GM19023 (cell line): Measurements from ENCODE around the gene EIF1.
"Not testable (repeated sequence)": the region's sequence is repeated elsewhere in the genome, so short reads cannot be mapped to it uniquely, and the experiment has no call there.

Experiments used
- ATAC-seq: cut with Tn5 transposase; IDR thresholded peaks from one replicate; pipeline ENCODE4 v1.9.1; 2021; ENCODE audit warnings: mild to moderate bottlenecking, moderate library complexity; ENCODE audit not compliant: unreplicated experiment

Gene EIF1

DNA sequence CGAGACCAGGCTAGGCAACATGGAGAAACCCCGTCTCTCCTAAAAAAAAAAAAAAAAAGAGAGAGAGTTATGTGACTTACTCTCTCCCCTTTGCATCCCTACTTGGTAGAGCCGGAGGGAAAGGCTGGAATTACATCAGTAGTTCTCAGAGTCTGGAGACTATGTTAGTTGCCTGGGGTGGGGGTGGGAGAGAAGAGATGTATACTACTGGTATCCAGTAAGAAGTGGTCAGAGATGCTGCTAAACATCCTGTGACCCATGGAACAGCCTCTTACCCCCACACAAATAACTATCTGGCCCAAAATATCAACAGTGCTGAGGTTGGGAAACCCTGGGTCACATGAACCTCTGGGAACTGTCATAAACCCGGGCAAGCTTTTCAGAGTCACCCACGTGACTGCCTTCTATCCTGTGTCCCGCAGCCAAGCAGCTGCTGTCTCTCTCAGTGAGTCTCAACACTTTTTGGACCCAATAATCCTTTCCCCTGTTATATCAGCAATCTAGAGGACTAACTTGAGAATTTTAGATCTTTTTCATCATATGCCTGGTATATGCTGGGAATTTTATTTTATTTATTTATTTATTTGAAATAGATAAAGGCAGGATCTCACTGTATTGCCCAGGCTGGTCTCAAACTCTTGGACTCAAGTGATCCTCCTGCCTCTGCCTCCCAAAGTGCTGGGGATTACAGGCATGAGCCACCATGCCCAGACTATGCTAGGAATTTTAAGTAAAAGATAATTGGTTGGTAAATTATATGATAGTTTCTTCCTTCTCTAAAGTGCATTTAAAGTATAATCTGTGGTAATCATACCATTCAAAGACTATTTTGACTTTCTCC is 8.7 kb downstream of the EIF1 start:
- no peak for ATAC-seq

DNA sequence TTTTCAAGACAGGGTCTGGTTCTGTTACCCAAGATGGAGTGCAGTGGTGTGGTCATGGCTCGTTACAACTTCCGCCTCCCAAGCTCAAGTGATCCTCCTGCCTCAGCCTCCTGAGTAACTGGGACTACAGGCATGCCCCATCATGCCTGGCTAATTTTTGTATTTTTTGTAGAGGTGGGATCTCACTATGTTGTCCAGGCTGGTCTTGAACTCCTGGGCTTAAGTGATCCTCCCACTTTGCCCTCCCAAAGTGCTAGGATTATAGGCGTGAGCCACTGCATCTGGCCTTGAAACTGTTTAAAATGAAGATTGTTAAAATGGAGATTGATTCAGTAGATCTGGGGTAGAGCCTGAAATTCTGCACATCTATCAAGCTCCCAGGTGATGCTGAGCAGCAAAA is 12.2 kb downstream of the EIF1 start:
- not testable (repeated sequence) for ATAC-seq

DNA sequence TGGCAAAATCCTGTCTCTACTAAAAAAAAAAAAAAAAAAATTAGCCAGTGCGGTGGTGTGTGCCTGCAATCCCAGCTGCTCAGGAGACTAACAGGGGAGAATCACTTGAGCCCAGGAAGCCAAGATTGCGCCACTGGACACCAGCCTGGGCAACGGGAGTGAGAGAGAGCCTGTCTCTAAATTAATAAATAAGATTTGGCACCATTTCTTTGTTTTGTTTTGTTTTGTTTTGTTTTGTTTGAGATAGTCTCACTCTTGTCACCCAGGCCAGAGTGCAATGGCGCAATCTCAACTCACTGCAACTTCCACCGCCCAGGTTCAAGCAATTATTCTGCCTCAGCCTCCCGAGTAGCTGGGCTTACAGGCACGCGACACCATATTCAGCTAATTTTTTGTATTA is 14.0 kb downstream of the EIF1 start:
- no peak for ATAC-seq

DNA sequence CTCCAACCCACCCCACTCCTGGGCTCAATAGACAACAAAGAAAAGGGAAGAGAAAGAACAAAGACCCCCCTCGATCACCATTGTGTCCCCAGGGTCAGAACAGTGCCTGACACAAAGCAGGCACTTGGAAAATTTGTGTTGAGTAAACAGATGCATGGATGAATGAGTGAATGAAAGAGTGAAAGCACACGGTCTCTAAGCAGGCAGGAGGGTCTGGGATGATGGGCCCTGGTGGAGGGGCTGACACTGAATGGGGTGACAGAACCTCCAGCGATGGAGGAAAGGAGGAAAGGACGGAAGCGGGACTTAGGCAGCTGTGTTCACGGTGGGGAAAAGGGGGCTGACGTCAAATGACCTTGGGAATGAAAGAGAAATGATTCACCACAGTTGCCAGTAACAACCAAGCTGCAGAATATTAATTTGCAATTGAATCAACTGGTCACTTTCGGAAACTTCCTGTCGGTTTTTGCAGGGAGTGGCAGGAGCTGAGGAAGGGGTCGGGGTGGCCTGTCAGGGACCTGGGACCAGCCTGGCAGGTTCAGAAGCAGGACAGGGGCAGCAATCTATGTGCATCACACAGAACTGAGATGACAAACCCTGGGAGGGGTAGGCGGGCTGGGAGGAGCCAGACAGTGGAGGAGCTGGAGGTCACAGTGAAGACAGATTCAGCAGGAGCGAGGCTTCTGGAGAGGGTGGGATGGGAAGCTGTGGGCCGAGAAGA is 16.7 kb downstream of the EIF1 start:
- no peak for ATAC-seq

DNA sequence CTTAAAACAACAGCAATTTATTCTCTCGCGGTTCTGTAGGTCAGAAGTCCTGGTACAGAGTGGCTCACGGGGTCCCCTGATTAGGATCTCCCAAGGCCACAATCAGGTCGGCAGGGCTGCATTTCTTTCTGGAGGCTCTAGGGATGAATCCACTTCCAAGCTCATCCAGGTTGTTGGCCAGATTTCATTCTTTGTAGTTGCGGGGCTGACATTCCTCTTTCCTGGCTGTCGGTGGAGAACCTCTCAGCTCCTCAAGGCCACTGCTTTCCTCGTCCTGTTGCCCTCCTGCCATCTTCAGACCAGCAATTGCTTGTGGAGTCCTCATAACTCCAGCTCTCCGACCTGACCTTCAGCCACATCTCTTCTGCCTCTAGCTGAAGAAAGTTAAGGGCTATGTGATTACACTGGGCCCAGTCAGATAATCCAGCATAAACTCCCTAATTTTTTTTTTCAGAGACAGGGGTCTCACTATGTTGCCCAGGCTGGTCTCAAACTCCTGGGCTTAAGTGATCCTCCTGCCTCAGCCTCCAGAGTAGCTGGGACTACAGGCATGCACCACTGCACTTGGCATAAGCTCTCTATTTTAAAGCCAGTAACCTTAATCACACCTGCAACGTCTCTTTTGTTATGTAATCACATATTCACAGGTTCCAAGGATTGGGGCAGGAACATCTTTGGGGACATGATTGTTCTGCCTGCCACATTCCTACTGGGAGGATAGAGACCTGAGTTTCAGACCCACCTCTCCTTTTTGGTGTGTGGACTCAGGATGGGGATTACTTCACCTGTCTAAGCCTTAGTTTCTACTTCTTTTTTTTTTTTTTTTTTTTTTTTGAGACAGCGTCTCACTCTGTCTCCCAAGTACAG is 19.4 kb downstream of the EIF1 start:
- ATAC-seq = no peak

DNA sequence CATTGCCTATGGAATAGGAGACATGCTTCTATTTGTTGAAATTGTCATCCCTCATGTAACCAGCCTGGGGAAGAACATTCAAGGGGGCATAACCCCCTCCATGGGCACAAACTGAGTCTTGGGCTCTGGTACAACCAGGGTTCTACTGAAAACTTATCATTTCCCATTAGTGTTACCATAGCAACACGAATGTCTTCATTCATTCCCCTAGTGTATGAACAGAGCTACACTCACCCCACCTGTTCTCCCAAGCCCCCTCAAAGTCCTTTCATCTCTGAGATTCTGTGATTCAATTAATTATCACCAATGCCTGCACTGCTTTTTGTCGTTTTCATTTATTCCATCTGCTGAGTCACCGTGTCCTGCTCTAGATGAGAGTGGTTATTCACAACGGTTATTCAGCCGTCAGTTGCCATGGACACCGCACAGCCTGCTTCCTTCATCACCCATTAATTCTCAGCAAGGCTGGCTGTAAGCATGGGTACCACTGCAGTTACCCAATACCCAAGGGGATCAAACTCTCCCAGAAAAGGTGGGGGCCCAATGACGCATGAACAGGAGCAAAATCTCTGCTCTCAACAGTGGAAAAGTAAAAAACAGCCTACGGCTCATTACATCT is 21.9 kb downstream of the EIF1 start:
- ATAC-seq = no peak

DNA sequence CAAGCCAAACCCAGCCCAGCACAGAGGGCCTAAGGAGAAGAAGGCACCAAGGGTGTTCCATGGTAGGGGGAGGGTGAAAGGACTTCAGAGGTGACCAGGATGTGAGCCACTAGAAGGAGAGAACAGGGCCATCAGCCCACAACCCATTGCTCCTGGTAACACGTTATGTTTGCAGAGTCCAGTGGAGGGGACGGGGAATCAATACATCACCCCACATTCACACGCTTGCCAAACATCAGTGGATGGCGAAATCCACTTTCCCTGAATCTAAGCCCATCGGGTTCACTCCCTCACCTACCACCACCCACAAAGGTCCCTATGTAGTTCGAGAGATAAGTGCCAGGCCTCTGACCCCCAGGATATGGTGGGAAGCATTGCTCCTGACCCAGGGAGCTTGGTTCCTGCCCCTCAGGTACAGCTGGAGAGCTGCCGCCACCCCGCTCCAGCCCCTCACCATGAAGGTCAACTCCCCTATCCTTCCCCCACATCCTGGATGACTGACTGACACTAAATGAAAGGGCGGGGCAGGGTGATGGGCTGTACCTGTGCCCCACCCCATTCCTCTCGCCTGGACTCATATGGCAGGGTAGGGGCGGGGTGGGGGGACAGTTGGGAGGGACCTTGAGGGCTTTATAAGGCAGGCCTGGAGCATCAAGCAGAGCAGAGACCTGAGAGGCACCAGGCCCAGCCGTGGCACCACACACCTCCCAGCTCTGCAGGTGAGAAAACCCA is 23.1 kb downstream of the EIF1 start, which contains the start of gene GAST:
Gene GAST (plus strand): TSS at position 663 of the 732 bp plus-strand sequence. CDS start 3,106 bp downstream, outside the sequence.
- no peak for ATAC-seq

DNA sequence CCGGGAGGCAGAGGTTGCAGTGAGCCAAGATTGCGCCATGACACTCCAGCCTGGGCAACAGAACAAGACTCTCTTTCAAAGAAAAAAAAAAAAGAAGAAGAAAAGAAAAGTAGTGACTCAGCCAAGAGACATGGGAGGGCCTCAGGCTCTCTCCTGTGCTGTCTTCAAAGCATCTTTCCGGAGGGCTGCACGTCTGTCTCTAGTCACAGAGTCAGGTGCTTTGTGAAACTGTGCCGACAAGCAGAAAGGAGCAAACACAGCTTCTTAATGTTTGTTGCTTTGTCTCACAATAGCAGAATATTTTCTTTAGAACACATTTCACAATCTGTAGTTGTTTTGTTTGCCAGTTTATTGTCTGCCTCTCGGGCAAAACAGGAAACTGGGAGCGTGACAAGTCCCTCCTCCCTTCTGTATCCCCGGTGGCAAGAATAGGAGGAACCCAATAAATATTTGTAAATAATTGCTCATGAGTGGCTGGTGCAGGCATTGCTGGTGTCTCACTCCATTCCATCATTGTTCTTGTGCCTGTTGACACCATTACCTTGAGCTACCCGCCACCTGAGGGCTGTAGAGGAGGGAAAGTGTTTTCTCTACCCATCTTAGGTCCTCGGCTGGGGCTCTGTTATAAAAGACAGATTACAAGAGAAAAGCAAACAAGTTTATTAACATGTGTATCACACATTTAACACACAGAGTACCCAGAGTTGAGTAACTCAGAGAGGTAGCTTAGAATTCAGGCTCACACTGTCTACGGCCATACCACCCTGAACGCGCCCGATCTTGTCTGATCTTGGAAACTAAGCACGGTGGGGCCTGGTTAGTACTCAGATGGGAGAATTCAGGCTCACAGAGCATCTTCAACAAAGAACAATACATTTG is 29.0 kb downstream of the EIF1 start:
- no peak for ATAC-seq

DNA sequence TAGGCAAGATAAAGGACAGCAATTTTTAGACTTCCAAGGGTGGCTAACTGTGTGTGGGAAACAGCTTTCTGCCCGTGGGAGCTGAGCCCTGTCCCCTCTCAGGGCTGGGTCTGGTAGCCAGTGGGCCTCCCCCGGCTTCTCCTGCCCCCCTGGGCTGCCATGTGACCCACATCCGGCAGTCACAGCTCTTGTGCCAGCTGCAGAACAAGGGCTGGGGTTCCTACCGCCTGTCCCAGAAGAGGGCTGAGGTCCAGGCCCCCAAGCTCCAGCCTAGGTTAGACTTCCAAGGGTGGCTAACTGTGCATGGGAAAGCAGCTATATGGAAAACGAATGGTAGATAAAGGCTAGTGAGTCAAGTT is 29.6 kb downstream of the EIF1 start:
- no peak for ATAC-seq

DNA sequence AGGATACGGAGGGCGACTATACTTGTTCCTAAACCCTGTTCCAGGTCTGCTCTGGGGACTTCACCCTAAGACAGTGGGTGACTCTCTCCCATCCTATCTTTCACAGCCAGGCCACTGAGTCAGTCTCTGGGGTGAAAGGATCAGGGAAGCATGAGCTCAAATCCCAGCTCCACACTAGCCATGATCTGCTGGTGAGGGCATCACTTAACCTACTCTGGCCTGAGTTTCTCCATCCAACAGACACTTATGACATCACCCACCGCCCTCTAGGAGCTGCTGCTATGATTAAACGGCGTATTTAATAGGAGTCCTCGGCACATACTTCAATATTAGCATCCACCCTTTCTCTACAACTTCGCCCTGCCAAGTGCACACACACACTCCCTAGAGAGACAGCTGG is 33.5 kb downstream of the EIF1 start:
- ATAC-seq = no peak

DNA sequence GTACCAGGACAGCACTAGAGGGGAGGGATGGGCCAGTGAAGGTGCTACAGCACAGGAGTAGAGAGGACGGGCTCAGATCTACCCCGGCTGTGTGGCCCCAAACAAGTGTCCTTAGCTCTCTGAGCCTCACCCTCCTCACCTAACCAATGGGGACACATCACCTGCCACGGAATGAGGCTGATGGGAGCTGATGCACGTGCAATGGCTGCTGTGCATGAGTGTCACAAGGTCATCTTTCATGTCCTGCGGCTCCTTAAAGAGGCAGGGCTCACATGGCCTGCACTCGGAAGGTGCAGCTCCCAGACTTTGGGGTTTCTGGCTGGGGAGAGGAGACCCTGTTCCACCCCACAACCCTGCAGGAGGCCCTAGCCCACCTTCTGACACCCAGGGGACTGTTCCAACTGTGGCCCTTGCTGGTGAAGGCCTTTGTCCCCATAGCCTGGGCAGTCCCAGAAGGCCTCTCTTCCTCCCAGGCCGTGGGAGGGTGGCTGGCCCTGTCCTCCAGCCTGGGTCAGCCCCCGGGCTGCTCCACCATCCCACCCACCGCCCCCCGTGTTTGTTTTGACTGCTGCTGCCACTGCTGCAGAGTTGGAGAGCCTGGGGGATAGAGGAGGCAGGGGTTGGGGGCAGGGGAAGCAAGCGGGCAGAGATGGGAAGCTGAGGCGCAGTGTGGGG is 35.3 kb downstream of the EIF1 start:
- ATAC-seq = no peak

DNA sequence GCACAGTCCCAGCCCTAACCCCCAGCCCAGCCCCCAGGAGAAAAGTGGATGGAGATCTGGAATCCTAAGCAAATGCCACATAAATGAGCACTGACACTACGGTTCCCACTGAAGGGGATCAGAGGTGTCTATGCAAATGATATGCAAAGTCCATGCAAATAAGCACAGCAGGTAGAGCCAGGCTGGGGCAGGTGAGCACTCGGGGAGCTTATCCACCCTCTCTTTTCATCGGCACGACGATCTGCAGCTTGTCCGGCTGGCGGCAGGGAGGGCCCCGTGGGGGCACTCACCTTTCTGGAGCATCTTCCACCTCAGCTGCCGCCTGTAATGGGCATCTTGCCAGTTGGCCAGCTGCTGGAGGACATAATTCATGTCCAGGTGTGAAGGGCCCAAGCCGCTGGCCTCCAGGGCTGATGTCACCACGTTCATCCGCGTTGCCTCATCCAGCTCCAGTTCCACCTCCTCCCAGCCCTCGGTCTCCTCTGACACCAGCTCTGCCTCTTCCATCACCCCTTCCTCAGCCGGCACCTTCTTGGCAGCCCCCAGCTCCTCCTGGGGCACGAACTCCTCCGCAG is 35.9 kb downstream of the EIF1 start:
- ATAC-seq = no peak

DNA sequence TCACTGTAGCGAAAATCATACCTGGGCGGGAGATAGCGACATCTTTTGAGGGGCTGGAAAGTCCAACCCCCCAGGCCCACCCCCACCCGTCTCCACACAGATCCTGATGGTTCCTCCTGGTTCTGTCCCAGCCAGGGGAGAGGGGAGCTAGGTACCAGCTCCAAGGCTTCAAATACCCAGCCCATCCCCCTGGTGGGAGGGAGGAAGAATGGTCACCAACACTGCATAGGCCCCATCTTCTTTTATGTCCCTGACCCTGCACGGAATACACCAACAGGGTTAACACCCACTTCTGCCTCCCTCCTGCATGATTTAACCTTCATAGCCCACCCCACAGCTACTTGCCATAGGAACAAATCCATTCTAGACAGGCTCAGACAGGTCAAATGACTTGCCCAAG is 36.4 kb downstream of the EIF1 start:
- ATAC-seq = no peak

DNA sequence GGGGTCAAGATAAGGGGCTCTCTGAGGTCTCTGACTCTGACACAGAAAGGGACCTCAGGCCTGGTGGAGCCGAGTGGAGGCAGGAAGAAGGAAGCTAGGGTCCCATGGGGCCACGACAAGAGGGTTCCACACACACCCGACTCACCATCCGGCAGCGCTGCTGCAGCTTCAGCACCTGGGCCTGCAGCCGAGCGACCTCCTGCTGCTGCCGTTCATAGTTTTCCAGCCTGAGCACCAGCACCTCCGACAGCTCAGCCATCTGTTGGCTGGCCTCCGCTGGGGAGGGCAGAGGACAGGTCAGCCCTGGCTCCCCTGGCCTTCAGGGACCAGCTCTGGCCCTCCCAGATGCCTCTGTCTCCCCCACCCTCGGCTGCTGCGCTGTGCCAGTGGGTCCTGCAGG is 39.4 kb downstream of the EIF1 start:
- no peak for ATAC-seq

DNA sequence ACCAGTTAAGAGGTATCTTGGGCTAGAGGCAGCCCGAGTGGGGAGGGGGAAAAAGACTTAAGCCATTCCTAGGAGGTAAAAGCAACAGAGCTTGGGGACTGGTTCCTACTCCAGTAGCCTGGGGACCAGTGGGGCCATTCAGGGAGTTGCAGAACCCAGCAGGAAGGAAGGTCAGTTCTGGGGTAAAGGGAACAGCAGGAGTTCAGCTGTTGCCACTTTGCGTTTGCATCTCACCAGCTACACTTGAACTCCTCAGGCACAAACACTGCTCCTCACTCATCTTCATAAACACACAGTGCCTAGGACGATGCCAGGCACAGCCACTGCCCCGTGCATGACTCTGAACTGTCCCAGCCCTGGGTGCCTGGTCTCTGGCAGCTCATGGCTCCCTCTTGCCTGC is 41.8 kb downstream of the EIF1 start:
- ATAC-seq = no peak

DNA sequence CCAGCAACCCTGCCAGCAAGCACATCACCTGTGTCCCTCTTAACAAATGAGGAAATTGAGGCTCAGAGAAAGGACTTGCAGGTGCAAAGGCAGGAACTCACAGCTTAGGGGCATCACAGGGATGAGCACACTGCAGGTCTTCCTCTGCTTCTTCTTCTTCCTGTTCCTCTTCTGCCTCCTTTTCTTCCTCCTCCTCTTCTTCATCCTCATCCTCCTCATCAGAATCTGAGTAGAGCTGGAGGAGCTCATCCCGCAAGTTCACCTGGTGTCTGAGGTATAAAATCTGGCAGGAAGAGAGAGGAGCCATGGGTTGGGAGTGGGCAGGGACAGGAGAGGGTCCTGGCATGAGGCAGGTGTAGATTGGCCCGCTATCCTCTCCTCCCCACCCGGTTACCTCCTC is 43.2 kb downstream of the EIF1 start:
- no peak for ATAC-seq

DNA sequence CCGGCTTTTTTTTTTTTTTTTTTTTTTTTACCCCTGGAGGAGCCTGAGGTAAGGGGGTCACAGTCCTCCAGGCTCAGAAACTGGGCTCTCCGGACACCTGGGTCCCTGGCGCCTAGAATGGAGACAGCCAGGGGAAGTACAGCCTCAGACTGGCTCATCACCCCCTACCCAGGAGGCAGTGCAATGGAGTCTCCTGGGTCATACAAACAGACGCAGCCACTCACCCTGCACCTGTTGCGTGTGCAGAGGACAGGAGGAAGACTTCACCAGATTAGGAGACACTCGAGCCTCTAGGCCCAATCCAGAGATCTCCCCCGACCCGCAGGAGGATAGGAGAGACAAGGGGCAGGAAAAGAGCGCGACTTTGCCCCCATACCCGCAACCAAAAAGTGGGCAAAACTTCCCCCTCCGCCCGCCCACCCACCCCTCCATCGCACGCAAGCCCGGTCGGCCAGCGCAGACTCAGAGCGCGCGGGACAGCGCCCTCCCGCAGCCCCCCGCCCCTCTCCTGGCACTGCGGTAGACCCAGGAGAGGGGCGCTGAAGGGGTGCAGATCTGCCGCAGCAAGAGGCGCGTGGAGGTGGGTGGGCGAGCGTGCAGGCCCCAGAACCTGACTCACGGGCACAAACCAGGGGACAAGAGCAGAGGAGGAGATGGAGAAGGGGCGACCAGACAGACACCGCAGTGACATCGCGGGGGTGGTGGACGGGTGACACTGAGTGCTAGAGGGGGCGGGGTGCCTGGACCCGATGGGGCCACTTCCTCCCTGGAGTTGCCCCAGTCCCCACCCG is 44.9 kb downstream of the EIF1 start:
- no peak for ATAC-seq
